ENCODE results near the gene APCDD1. TPM values are rescaled to one million over a fixed set of nuclear protein-coding genes. Genes with fewer than 3 reads are reported as not detected.

The APCDD1 gene
- total and polyA plus RNA-seq, 2 of the 8 experiments (the other 6 are each of a cell fraction or from before 2014, with no cell fraction given): 2.6 to 3.6 TPM

GRCh38 chr18:10518595-10519255 lies 64.3 kb downstream of the APCDD1 start:
- Histone ChIP-seq H2BK5ac (ENCODE audit: low read depth, low read length) (no peak overlapping the region), H3K4ac (replicated peaks; ENCODE audit: insufficient read length, low read depth, low read length) (no peak overlapping the region), H2BK120ac (replicated peaks; ENCODE audit: low read depth, low read length) (no peak overlapping the region), H2AFZ (ENCODE audit: low read length) (no peak overlapping the region), H2BK20ac (ENCODE audit: low read length) (no peak overlapping the region), H3K79me1 (ENCODE audit: low read depth, low read length) (no peaks in the 10 kb centered on the region), H2AK5ac (ENCODE audit: low read depth, low read length) (no peak overlapping the region), H3K9me3 (ENCODE audit: insufficient read depth in 2 of 2, low read depth in 1 of 2, low read length in 1 of 2) (peaks cover 0 to 4% of the 10 kb centered on the region in 2 experiments; a peak in 1 of 4 replicates), H3K4me2 (ENCODE audit: insufficient read depth in 1 of 2, low read depth in 2 of 2, low read length in 2 of 2) (no peak overlapping the region), H3K27me3 (replicated peaks in 1 of 4; ENCODE audit: control insufficient read depth in 3 of 4, extremely low read depth in 1 of 4, insufficient read depth in 3 of 4, low read length in 3 of 4) (no peaks in the 10 kb centered on the region), H4K20me1 (replicated peaks in 1 of 2; ENCODE audit: control insufficient read depth in 1 of 2, insufficient read depth in 2 of 2, low read length in 2 of 2) (no peaks in the 10 kb centered on the region), H3K14ac (ENCODE audit: insufficient read length) (no peak overlapping the region), H3K4me3 (ENCODE audit: extremely low read depth in 1 of 4, insufficient read depth in 2 of 4, low read depth in 3 of 4, low read length in 4 of 4) (no peak overlapping the region), H3K36me3 (ENCODE audit: control insufficient read depth in 2 of 4, insufficient read depth in 4 of 4, low read length in 3 of 4) (no peaks in the 10 kb centered on the region), H2BK12ac (ENCODE audit: low read depth, low read length) (no peak overlapping the region), H3K27ac (ENCODE audit: low read depth, low read length) (no peak overlapping the region), H4K5ac (ENCODE audit: insufficient read length, low read depth, low read length) (no peak overlapping the region), H3K23me2 (ENCODE audit: low read depth, low read length) (no peaks in the 10 kb centered on the region), H4K8ac (ENCODE audit: extremely low read depth, insufficient read depth, low read length) (no peak overlapping the region), H4K91ac (replicated peaks; ENCODE audit: insufficient read length, low read length) (no peak overlapping the region), H3K9ac (replicated peaks in 1 of 4; ENCODE audit: extremely low read depth in 1 of 4, low read depth in 3 of 4, low read length in 3 of 4) (no peak overlapping the region), H2BK15ac (ENCODE audit: low read length) (no peak overlapping the region), H3K4me1 (replicated peaks in 1 of 4; ENCODE audit: control insufficient read depth in 3 of 4, insufficient read depth in 4 of 4, low read length in 3 of 4) (no peaks in the 10 kb centered on the region), H3K79me2 (ENCODE audit: control insufficient read depth in 1 of 2, insufficient read depth in 2 of 2, low read length in 2 of 2) (no peaks in the 10 kb centered on the region), H3K23ac (ENCODE audit: insufficient read length) (no peak overlapping the region), H3K18ac (ENCODE audit: extremely low read depth, low read length) (no peak overlapping the region), H3K56ac (replicated peaks; ENCODE audit: insufficient read length, low read depth, low read length) (no peak overlapping the region)
- POLR2A ChIA-PET (ENCODE audit: partially characterized antibody): no interaction called here
- 85% methylated on average over 12 of the region's 12 CpGs; no CpG with 5 or more reads in 1 of the 2 experiments for whole genome bisulfite sequencing, 2 experiments (ENCODE audit: extremely low coverage in 1 of 2, insufficient coverage in 1 of 2, insufficient read length in 1 of 2, insufficient replicate concordance in 2 of 2, low coverage in 1 of 2, low lambda C conversion rate in 2 of 2, missing lambda C conversion rate in 1 of 2)
- no peak for DNase-seq (ENCODE audit: low read depth in 1 of 2, low spot score in 2 of 2)
- FAIRE-seq: no peak
- CTCF ChIA-PET (ENCODE audit: partially characterized antibody): interaction anchor here (0.7 to 5.0 kb wide), 23 partner anchors 9 to 547 kb away, joined by 3 to 74 read pairs (median 4); no protein-coding TSS in a partner anchor
- TF ChIP-seq TAF1 (IDR thresholded peaks at IDR 0.05; ENCODE audit: low read depth, low read length): no peak
- TF ChIP-seq MAFK (IDR thresholded peaks at IDR 0.05; ENCODE audit: low read depth, low read length): no peak
- no peak for TF ChIP-seq ATF2 (IDR thresholded peaks at IDR 0.05; ENCODE audit: low read length)
- no peak for TF ChIP-seq POLR2AphosphoS5 (IDR thresholded peaks at IDR 0.05; ENCODE audit: low read depth, low read length)
- no peak for TF ChIP-seq SIN3A (conservative IDR thresholded peaks at IDR 0.05 in 1 of 2, IDR thresholded peaks at IDR 0.05 in 1 of 2; ENCODE audit: low read depth in 1 of 2, low read length in 2 of 2)
- no peak for TF ChIP-seq POU5F1 (IDR thresholded peaks at IDR 0.05; ENCODE audit: low read depth, low read length)
- no peak for TF ChIP-seq USF2 (IDR thresholded peaks at IDR 0.05; ENCODE audit: low read length)
- TF ChIP-seq ZNF274 (IDR thresholded peaks at IDR 0.05; ENCODE audit: borderline replicate concordance, extremely low read depth, low read length): no peak
- TF ChIP-seq BCL11A (IDR thresholded peaks at IDR 0.05; ENCODE audit: low read depth in 2 of 2, low read length in 2 of 2): no peak
- TF ChIP-seq ASH2L (IDR thresholded peaks at IDR 0.05; ENCODE audit: low read length): no peak

Data from H1 (cell line).